Measurements from ENCODE around the gene TMEM182. TPM values are rescaled to one million over a fixed set of nuclear protein-coding genes. Genes with fewer than 3 reads are reported as not detected.

TMEM182 gene, protein sequence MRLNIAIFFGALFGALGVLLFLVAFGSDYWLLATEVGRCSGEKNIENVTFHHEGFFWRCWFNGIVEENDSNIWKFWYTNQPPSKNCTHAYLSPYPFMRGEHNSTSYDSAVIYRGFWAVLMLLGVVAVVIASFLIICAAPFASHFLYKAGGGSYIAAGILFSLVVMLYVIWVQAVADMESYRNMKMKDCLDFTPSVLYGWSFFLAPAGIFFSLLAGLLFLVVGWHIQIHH
- total RNA-seq: 100 to 1,000 TPM in 1 of 2 donors, 10 to 100 TPM in 1; 75.4 to 212 TPM

DNA sequence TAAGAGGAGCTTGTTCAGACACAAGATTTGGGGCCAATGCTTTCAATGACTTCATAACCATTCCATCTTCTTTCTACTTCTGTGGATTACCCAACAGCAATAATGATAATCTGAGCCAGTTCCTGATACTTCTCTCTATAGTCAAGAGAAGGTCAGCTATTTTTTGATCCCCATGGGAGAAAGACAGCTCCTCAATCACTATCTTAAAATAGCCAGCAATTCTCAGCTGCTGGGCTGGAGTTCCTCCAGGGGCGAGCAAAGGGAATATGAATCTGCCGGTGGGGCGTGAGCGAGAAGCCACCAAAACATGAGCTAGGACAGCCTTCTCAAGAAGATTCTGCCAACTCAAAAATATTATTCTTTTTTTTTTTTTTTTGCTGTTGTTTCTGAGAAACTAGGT, at the start of gene TMEM182:
TSS of gene TMEM182 (plus strand) at position 269 of the 400 bp plus-strand sequence. CDS start 187 bp downstream, outside the sequence.
- TF ChIP-seq, protein P1, sequence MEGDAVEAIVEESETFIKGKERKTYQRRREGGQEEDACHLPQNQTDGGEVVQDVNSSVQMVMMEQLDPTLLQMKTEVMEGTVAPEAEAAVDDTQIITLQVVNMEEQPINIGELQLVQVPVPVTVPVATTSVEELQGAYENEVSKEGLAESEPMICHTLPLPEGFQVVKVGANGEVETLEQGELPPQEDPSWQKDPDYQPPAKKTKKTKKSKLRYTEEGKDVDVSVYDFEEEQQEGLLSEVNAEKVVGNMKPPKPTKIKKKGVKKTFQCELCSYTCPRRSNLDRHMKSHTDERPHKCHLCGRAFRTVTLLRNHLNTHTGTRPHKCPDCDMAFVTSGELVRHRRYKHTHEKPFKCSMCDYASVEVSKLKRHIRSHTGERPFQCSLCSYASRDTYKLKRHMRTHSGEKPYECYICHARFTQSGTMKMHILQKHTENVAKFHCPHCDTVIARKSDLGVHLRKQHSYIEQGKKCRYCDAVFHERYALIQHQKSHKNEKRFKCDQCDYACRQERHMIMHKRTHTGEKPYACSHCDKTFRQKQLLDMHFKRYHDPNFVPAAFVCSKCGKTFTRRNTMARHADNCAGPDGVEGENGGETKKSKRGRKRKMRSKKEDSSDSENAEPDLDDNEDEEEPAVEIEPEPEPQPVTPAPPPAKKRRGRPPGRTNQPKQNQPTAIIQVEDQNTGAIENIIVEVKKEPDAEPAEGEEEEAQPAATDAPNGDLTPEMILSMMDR (IDR thresholded peaks at IDR 0.05): no peak
- Histone ChIP-seq H3K9me3 (no peaks in the 10 kb centered on the region), H3K27ac (peak within 1 kb of the TSS; percentile 62 to 80), H3K36me3 (no peaks in the 10 kb centered on the region), H3K4me3 (peak within 1 kb of the TSS; percentile 38 to 40), H3K4me1 (peaks cover 0 to 22% of the 10 kb centered on the region in 2 donors), H3K27me3 (no peaks in the 10 kb centered on the region)
- no peak for DNase-seq (ENCODE audit: low spot score)

DNA sequence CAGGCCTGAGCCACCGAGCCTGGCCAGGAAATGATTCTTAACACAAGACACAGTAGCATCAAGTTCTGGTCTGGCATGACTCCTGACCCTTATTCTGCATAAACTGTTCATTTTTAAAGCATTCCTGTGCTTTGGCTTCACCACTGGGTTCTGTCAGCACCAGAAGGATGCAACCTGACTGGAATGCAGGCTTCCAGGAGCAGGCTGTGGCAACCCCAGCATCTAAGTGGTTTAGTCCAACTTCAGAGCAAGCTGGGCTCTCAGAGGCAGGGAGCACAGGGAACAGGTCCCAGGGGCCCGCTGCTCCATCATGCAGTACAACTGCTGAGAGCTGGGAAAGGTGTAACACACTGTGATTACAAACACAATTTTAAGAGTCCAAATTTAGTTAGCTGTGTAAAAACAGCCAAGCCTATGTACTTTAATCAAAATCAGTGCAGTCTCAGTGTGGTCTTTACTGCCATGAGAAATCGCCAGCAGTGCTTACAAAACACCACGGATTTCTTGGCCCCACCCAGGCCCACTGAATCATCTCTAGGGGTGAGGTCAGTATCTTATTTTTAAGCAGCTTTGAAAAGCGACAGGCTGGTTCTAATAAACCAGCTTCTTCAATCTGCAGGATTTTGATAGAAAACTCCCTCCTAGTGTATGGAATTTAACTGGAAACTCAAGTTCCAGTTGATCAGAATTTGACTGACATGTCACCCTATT, 44.4 kb upstream of the TMEM182 start:
- no peaks in the 10 kb centered on the region for H3K9me3 ChIP-seq
- H3K36me3 ChIP-seq: peaks cover 42% of the 10 kb centered on the region
- peak; percentile 66 for DNase-seq (ENCODE audit: low spot score)
- H3K27ac ChIP-seq: no peak overlapping the region
- TF ChIP-seq, protein P1 (IDR thresholded peaks at IDR 0.05): no peak
- H3K27me3 ChIP-seq: no peaks in the 10 kb centered on the region
- no peak overlapping the region for H3K4me3 ChIP-seq
- no peaks in the 10 kb centered on the region for H3K4me1 ChIP-seq

DNA sequence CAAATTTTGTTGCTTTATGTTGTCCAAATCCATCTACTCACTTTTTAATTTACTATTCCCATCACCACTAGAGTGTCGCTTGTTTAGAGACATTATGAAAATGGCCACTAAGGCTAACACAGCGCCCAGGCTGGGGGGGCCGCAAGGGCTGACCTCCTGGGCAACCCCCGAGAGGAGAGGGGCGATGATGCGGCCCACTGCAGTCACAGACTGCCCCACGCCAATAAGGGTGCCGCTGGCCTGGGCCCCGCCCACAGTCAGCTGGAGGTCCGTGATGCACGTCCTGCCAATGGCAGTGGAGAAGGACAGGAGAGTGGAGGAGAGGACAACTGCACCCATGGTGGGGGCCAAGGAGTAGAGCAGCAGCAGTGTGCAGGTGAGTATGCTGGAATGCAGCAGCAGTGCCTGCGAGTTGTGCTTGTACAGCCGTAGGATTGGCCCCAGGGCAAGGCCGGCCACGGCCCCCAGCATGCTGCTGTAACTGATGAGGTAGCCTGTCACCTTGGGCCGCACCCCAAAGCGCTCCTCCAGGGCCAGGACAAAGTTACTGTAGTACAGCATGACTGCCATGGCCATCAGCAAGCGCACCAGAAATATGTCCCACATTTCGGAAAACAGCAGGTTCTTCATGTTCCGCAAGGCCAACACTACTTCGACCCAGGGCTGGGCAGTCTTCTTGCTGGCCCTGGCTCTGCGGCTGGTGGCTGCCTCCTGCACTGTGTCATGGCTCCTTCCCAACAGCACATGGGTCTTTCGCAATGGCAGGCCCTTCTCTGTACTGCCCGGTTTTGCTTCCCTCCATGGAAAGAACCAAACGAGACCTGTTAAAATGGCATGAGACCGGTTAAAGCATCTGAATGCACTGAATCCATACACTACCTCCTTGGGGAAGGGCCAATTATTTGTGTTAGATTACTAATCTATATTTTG, 43.2 kb upstream of the TMEM182 start:
- peaks cover 53% of the 10 kb centered on the region for H3K36me3 ChIP-seq
- no peak overlapping the region for H3K27ac ChIP-seq
- no peak for DNase-seq (ENCODE audit: low spot score)
- no peaks in the 10 kb centered on the region for H3K27me3 ChIP-seq
- no peaks in the 10 kb centered on the region for H3K4me1 ChIP-seq
- H3K9me3 ChIP-seq: no peaks in the 10 kb centered on the region
- TF ChIP-seq, protein P1 (IDR thresholded peaks at IDR 0.05): no peak
- H3K4me3 ChIP-seq: no peak overlapping the region

DNA sequence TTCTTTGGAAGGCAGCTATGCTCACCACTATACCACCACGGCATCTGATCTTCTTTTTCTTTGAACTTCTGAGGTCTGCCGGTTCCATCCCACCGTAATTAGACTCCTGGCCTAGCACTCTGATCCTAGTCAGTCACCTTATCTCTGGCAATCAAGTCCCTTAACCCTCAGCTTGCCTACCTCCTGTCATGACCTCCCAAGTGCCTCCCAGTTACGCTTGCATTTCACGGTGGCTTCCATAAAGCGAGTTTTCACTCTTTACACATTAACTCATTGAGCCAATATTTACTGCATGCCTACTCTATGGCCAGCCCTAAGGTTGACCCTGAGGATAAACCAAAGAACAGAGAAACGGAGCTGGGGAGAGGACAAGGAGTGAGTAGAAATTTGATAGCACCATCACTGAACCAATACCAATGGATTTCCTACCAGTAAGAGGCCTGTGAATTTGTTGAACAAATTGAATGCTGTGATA, 37.8 kb upstream of the TMEM182 start:
- Histone ChIP-seq H3K27me3 (no peaks in the 10 kb centered on the region), H3K4me1 (no peaks in the 10 kb centered on the region), H3K9me3 (no peaks in the 10 kb centered on the region), H3K4me3 (no peak overlapping the region), H3K36me3 (peaks cover 46% of the 10 kb centered on the region), H3K27ac (no peak overlapping the region)
- no peak for DNase-seq (ENCODE audit: low spot score)
- TF ChIP-seq, protein P1 (IDR thresholded peaks at IDR 0.05): no peak

DNA sequence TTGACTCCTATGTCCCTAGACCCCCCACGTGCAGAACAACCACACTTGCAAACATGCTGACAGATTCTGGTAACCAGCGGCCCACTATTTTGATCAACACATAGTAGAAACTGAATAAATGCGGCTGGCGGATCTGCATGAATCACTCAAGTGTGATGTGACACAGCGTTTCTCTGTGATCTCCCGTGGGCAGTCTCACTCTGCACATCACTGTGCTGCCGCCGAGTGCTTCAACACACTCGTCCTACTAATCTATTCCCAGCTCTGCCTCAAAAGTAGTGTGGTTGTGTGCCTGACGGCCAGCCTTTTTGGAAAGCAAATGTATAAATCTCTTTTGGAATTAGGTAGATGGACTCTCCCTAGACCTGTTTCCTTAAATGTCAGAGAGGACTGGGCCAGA, 37.3 kb upstream of the TMEM182 start:
- Histone ChIP-seq H3K9me3 (no peaks in the 10 kb centered on the region), H3K4me1 (no peaks in the 10 kb centered on the region), H3K36me3 (peaks cover 41% of the 10 kb centered on the region), H3K27ac (no peak overlapping the region), H3K4me3 (no peak overlapping the region), H3K27me3 (no peaks in the 10 kb centered on the region)
- DNase-seq (ENCODE audit: low spot score): no peak
- TF ChIP-seq, protein P1 (IDR thresholded peaks at IDR 0.05): no peak

All from right atrium auricular region (tissue), 2 donors.